ENCODE data around the gene RHEB.

GRCh38 chr7:151462306-151462779 lies 57.4 kb downstream of the RHEB start:
- TF ChIP-seq CEBPB (IDR thresholded peaks at IDR 0.05) = no peak
- TF ChIP-seq RAD21 (IDR thresholded peaks at IDR 0.05; ENCODE audit: low read depth) = no peak
- TF ChIP-seq, protein P1, sequence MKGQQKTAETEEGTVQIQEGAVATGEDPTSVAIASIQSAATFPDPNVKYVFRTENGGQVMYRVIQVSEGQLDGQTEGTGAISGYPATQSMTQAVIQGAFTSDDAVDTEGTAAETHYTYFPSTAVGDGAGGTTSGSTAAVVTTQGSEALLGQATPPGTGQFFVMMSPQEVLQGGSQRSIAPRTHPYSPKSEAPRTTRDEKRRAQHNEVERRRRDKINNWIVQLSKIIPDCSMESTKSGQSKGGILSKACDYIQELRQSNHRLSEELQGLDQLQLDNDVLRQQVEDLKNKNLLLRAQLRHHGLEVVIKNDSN (IDR thresholded peaks at IDR 0.05) = no peak
- TF ChIP-seq REST (IDR thresholded peaks at IDR 0.05; ENCODE audit: low read depth) = no peak
- TF ChIP-seq TEAD4 (IDR thresholded peaks at IDR 0.05) = no peak
- no peak for TF ChIP-seq MAX (IDR thresholded peaks at IDR 0.05)
- no peak for TF ChIP-seq TAF1 (IDR thresholded peaks at IDR 0.05; ENCODE audit: low read depth)
